ENCODE results near the gene KAT8. TPM values are rescaled to one million over a fixed set of nuclear protein-coding genes. Genes with fewer than 3 reads are reported as not detected.

Gene KAT8
- total RNA-seq, 1 donor from 2014 or later = 72.0 TPM

DNA sequence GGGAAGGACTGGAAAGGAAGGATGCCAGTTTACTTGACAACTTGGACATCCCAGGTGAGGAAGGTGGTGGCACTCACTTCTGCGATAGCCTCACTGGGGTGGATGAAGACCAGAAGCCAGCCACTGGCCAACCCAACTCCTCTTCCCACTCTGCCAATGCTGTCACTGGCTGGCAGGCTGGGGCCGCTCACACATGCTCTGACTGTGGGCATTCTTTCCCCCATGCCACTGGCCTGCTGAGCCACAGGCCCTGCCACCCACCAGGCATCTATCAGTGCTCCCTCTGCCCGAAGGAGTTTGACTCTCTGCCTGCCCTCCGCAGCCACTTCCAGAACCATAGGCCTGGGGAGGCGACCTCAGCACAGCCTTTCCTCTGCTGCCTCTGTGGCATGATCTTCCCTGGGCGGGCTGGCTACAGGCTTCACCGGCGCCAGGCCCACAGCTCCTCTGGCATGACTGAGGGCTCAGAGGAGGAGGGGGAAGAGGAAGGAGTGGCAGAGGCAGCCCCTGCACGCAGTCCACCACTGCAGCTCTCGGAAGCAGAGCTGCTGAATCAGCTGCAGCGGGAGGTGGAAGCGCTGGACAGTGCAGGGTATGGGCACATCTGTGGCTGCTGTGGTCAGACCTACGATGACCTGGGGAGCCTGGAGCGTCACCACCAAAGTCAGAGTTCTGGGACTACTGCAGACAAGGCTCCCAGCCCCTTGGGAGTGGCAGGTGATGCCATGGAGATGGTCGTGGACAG, 38.7 kb upstream of the KAT8 start:
- intact Hi-C loops (cut with micrococcal nuclease) = no loop called here
- Histone ChIP-seq H3K27ac (replicated peaks) (no peak overlapping the region), H3K9me3 (replicated peaks) (no peaks in the 10 kb centered on the region), H3K27me3 (ENCODE audit: low read depth) (no peaks in the 10 kb centered on the region), H3K4me3 (no peak overlapping the region), H3K4me1 (peaks cover 37% of the 10 kb centered on the region), H3K36me3 (peaks cover 76% of the 10 kb centered on the region)
- TF ChIP-seq, protein P1, sequence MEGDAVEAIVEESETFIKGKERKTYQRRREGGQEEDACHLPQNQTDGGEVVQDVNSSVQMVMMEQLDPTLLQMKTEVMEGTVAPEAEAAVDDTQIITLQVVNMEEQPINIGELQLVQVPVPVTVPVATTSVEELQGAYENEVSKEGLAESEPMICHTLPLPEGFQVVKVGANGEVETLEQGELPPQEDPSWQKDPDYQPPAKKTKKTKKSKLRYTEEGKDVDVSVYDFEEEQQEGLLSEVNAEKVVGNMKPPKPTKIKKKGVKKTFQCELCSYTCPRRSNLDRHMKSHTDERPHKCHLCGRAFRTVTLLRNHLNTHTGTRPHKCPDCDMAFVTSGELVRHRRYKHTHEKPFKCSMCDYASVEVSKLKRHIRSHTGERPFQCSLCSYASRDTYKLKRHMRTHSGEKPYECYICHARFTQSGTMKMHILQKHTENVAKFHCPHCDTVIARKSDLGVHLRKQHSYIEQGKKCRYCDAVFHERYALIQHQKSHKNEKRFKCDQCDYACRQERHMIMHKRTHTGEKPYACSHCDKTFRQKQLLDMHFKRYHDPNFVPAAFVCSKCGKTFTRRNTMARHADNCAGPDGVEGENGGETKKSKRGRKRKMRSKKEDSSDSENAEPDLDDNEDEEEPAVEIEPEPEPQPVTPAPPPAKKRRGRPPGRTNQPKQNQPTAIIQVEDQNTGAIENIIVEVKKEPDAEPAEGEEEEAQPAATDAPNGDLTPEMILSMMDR (IDR thresholded peaks at IDR 0.05; ENCODE audit: borderline replicate concordance) = no peak
- DNase-seq = no peak

DNA sequence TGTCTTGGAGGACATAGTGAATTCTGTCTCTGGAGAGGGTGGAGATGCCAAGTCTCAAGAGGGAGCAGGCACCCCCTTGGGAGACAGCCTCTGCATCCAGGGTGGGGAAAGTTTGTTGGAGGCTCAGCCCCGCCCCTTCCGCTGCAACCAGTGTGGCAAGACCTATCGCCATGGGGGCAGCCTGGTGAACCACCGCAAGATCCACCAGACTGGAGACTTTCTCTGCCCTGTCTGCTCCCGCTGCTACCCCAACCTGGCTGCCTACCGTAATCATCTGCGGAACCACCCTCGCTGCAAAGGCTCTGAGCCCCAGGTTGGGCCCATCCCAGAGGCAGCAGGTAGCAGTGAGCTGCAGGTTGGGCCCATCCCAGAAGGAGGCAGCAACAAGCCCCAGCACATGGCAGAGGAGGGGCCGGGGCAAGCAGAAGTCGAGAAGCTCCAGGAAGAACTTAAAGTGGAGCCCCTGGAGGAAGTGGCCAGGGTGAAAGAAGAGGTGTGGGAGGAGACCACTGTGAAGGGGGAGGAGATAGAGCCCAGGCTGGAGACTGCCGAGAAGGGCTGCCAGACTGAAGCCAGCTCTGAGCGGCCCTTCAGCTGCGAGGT, 38.0 kb upstream of the KAT8 start:
- DNase-seq = no peak
- TF ChIP-seq, protein P1 (IDR thresholded peaks at IDR 0.05; ENCODE audit: borderline replicate concordance) = no peak
- Histone ChIP-seq H3K27me3 (ENCODE audit: low read depth) (no peaks in the 10 kb centered on the region), H3K4me3 (no peak overlapping the region), H3K36me3 (peaks cover 83% of the 10 kb centered on the region), H3K4me1 (peaks cover 34% of the 10 kb centered on the region), H3K9me3 (replicated peaks) (no peaks in the 10 kb centered on the region), H3K27ac (replicated peaks) (no peak overlapping the region)
- intact Hi-C loops (cut with micrococcal nuclease) = no loop called here

DNA sequence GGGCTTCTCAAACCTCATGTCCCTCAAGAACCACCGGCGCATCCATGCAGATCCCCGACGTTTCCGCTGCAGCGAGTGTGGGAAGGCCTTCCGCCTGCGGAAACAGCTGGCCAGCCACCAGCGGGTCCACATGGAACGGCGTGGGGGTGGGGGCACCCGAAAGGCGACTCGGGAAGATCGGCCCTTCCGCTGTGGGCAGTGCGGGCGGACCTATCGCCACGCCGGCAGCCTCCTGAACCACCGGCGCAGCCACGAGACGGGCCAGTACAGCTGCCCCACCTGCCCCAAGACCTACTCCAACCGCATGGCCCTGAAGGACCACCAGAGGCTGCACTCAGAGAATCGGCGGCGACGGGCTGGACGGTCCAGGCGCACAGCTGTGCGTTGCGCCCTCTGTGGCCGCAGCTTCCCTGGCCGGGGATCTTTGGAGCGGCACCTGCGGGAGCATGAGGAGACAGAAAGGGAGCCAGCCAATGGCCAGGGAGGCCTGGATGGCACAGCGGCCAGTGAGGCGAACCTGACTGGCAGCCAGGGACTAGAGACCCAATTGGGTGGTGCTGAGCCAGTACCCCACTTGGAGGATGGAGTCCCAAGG, 37.3 kb upstream of the KAT8 start:
- H3K27me3 ChIP-seq (ENCODE audit: low read depth) = no peaks in the 10 kb centered on the region
- peaks cover 87% of the 10 kb centered on the region for H3K36me3 ChIP-seq
- no peak overlapping the region for H3K27ac ChIP-seq (replicated peaks)
- TF ChIP-seq, protein P1 (IDR thresholded peaks at IDR 0.05; ENCODE audit: borderline replicate concordance) = no peak
- no peak for DNase-seq
- H3K4me3 ChIP-seq = no peak overlapping the region
- intact Hi-C loops (cut with micrococcal nuclease) = no loop called here
- H3K4me1 ChIP-seq = peaks cover 27% of the 10 kb centered on the region
- H3K9me3 ChIP-seq (replicated peaks) = no peaks in the 10 kb centered on the region

DNA sequence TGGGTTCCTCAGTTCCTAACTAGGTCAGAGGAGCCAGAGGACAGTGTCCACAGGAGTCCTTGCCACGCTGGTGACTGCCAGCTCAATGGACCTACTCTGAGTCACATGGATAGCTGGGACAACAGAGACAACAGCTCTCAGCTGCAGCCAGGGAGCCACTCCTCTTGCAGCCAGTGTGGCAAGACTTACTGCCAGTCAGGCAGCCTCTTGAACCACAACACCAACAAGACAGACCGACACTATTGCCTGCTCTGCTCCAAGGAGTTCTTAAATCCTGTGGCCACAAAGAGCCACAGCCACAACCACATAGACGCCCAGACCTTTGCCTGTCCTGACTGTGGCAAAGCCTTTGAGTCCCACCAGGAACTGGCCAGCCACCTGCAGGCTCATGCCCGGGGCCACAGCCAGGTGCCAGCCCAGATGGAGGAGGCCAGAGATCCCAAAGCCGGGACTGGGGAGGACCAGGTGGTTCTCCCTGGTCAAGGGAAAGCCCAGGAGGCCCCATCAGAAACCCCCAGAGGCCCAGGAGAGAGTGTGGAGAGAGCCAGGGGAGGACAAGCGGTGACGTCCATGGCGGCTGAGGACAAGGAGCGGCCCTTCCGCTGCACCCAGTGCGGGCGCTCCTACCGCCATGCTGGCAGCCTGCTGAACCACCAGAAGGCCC, 36.6 kb upstream of the KAT8 start:
- peaks cover 92% of the 10 kb centered on the region for H3K36me3 ChIP-seq
- H3K4me3 ChIP-seq = no peak overlapping the region
- TF ChIP-seq, protein P1 (IDR thresholded peaks at IDR 0.05; ENCODE audit: borderline replicate concordance) = no peak
- DNase-seq = no peak
- H3K27me3 ChIP-seq (ENCODE audit: low read depth) = no peaks in the 10 kb centered on the region
- H3K4me1 ChIP-seq = peaks cover 20% of the 10 kb centered on the region
- no peak overlapping the region for H3K27ac ChIP-seq (replicated peaks)
- intact Hi-C loops (cut with micrococcal nuclease) = no loop called here
- H3K9me3 ChIP-seq (replicated peaks) = no peaks in the 10 kb centered on the region

DNA sequence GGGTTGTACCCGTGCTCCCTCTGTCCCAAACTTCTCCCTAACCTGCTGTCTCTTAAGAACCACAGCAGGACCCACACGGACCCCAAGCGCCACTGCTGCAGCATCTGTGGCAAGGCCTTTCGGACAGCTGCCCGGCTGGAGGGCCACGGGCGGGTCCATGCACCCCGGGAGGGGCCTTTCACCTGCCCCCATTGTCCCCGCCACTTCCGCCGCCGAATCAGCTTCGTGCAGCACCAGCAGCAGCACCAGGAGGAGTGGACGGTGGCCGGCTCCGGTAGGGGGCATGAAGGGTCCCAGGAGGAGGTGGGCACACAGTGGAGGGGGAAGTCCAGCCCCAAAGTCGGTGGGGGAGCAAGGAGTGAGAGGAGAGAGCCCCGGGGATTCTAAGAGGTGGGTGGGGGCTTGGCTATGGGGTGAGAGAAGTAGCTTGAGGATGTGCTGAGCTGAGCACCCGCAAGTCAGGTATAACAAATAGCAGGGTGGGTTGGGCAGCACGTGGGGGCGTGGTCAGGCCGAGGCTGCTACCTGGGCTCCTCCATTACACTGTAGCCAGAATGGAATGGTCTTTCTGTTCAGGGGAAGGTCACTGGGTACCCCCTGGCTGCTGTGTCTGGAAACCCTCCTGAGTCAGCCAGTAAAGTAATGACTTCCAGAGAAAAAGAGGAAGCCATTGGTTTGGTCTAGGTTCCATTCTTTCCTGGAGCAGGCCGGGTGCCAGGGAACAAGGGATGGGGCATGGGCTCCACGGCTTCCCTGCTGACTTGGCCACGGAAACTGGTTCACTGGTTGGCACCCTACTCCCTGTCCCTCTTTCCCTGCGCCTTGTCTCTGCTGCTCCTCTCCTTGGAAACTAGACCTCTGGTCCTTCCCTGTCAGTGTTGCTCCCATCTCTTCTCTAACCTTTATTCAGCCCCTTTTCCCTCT, 35.8 kb upstream of the KAT8 start:
- Histone ChIP-seq H3K27ac (replicated peaks) (no peak overlapping the region), H3K9me3 (replicated peaks) (no peaks in the 10 kb centered on the region), H3K27me3 (ENCODE audit: low read depth) (no peaks in the 10 kb centered on the region), H3K36me3 (peaks cover 88% of the 10 kb centered on the region), H3K4me3 (no peak overlapping the region), H3K4me1 (peaks cover 20% of the 10 kb centered on the region)
- intact Hi-C loops (cut with micrococcal nuclease) = no loop called here
- DNase-seq = no peak
- TF ChIP-seq, protein P1 (IDR thresholded peaks at IDR 0.05; ENCODE audit: borderline replicate concordance) = no peak
